CD4-positive, alpha-beta T cell treated with Interleukin-6 for 4 hours (primary cell): ENCODE results near the gene ACIN1.

Source experiments
- DNase-seq: peaks from one replicate; pipeline ENCODE4 v3.0.0-alpha.2; 2020; ENCODE audit warnings: mixed read lengths

The ACIN1 gene

GRCh38 chr14:23056145-23056955 lies 38.6 kb downstream of the ACIN1 start:
- DNase-seq: peak; percentile 79

GRCh38 chr14:23055621-23056144 lies 39.3 kb downstream of the ACIN1 start:
- DNase-seq: no peak

- no peak for DNase-seq
Observed at GRCh38 chr14:23055147-23055550, 39.8 kb downstream of the ACIN1 start.

GRCh38 chr14:23054000-23054811 lies 40.7 kb downstream of the ACIN1 start:
- DNase-seq: peak; percentile 54

- DNase-seq: no peak
Observed at GRCh38 chr14:23053426-23053825, 41.5 kb downstream of the ACIN1 start.

- DNase-seq: no peak
Observed at GRCh38 chr14:23052671-23053070, 42.3 kb downstream of the ACIN1 start.

GRCh38 chr14:23052182-23052623 lies 42.7 kb downstream of the ACIN1 start:
- DNase-seq: no peak

- no peak for DNase-seq
Observed at GRCh38 chr14:23051141-23052057, 43.5 kb downstream of the ACIN1 start.

GRCh38 chr14:23049011-23049410 lies 45.9 kb downstream of the ACIN1 start:
- DNase-seq: no peak

- no peak for DNase-seq
Observed at GRCh38 chr14:23047751-23048693, 46.9 kb downstream of the ACIN1 start.

GRCh38 chr14:23047034-23047634 lies 47.8 kb downstream of the ACIN1 start:
- no peak for DNase-seq

- DNase-seq: no peak
Observed at GRCh38 chr14:23045419-23046357, 49.2 kb downstream of the ACIN1 start.

- no peak for DNase-seq
Observed at GRCh38 chr14:23044840-23045239, 50.1 kb downstream of the ACIN1 start.

GRCh38 chr14:23043754-23044153 lies 51.2 kb downstream of the ACIN1 start:
- no peak for DNase-seq

- DNase-seq: no peak
Observed at GRCh38 chr14:23043145-23043544, 51.8 kb downstream of the ACIN1 start.

- no peak for DNase-seq
Observed at GRCh38 chr14:23042162-23042965, 52.6 kb downstream of the ACIN1 start, which contains the start of gene PSMB11. TSS of gene PSMB11 (plus strand) at chr14:23042212. CDS start at chr14:23042226, 14 bp downstream.

GRCh38 chr14:23041729-23042128 lies 53.2 kb downstream of the ACIN1 start:
- DNase-seq: no peak

GRCh38 chr14:23040100-23040499 lies 54.8 kb downstream of the ACIN1 start:
- DNase-seq: no peak
